MM.1S (cell line): ENCODE measurements around the gene KIN.

ENCODE experiments used
- CTCF ChIP-seq: fragments of 300-600 bp; sonication (generic); IDR thresholded peaks from 2 replicates; pipeline ENCODE4 v1.5.1; 2016; ENCODE audit warnings: antibody characterized with exemption, low read length, mixed read lengths
- EZH2phosphoT487 ChIP-seq: fragments of 300-600 bp; sonication (generic); IDR thresholded peaks from 2 replicates; pipeline ENCODE4 v1.6.1; 2018; ENCODE audit warnings: antibody characterized with exemption, low read length

GRCh38 chr10:7808686-7809267, 21.0 kb upstream of the KIN start:
- TF ChIP-seq CTCF (no peak), EZH2phosphoT487 (no peak)
